Osteoblast (primary cell): Measurements from ENCODE around the gene PNLIPRP2. TPM values are rescaled to one million over a fixed set of nuclear protein-coding genes. Genes with fewer than 3 reads are reported as not detected.

Source experiments
- DNase-seq: peaks from one replicate; pipeline ENCODE4 v3.0.0; 2011; ENCODE audit warnings: low spot score, mixed read lengths; ENCODE audit not compliant: insufficient read length; ENCODE audit errors: missing footprints
- H2AFZ ChIP-seq: 2 replicates; pipeline ENCODE4 v1.6.0; 2011; ENCODE audit warnings: mild to moderate bottlenecking, low read length
- H3K27ac ChIP-seq: 2 replicates; pipeline ENCODE4 v1.5.1; 2011; ENCODE audit warnings: mild to moderate bottlenecking, low read depth, low read length, moderate library complexity
- H3K27me3 ChIP-seq: 2 replicates; pipeline ENCODE4 v1.6.0; 2012; ENCODE audit warnings: mild to moderate bottlenecking, control low read depth, inconsistent platforms, low read length, moderate library complexity; ENCODE audit not compliant: insufficient read depth
- H3K36me3 ChIP-seq: 2 replicates; pipeline ENCODE4 v1.5.1; 2011; ENCODE audit warnings: mild to moderate bottlenecking, low read length, control low read depth, moderate library complexity; ENCODE audit not compliant: insufficient read depth
- H3K4me1 ChIP-seq: 2 replicates; pipeline ENCODE4 v1.5.1; 2011; ENCODE audit warnings: mild to moderate bottlenecking, low read length, control low read depth, moderate library complexity; ENCODE audit not compliant: insufficient read depth
- H3K4me2 ChIP-seq: 2 replicates; pipeline ENCODE4 v1.6.0; 2011; ENCODE audit warnings: mild to moderate bottlenecking, low read length; ENCODE audit not compliant: insufficient read depth
- H3K4me3 ChIP-seq: fragments of 200-600 bp; sonication (generic); 3 replicates; pipeline ENCODE4 v1.5.1; 2012; ENCODE audit warnings: mild to moderate bottlenecking, low read length, inconsistent platforms; ENCODE audit not compliant: insufficient read depth
- H3K79me2 ChIP-seq: 2 replicates; pipeline ENCODE4 v1.6.0; 2012; ENCODE audit warnings: mild to moderate bottlenecking, low read length, control low read depth, inconsistent platforms; ENCODE audit not compliant: insufficient read depth
- H3K9me3 ChIP-seq: 2 replicates; pipeline ENCODE4 v1.5.1; 2011; ENCODE audit warnings: low read depth, low read length, control low read depth
- H4K20me1 ChIP-seq: 2 replicates; pipeline ENCODE4 v1.6.0; 2012; ENCODE audit warnings: mild to moderate bottlenecking, low read length, control low read depth; ENCODE audit not compliant: insufficient read depth
- total RNA-seq: library from RNA; depleted of rRNA; stranded (reverse); fragments of >200 nt; gene quantifications from 2 replicates; pipeline ENCODE4 v1.2.3, GENCODE V29; 2012
- TF ChIP-seq, protein P1 (sequence below): IDR thresholded peaks from 2 replicates; pipeline ENCODE4 v1.5.1; 2011; ENCODE audit warnings: mild to moderate bottlenecking, low read depth, low read length, moderate library complexity; ENCODE audit errors: extremely low read depth

The PNLIPRP2 gene
- total RNA-seq, 1 donor: not detected

DNA sequence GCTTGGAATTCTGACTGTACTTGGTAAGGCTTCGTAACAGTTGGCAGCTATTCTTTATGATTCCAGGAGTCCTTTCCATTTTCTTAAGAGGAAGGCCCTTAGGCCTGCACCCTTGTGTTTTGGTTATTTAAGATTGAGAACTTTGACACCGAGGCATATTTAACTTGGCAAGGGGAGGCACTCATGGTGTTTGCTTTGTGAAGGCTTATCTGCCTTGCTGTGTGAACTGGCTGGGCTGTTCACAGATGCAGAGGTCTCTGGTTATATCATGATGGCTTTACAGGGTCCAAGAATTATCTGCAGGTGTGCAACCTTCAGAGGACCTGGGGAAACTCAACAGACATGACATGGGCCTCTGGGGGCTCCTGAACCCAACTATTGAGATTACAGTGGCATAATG, 30.8 kb upstream of the PNLIPRP2 start:
- Histone ChIP-seq H3K9me3 (no peaks in the 10 kb centered on the region), H3K79me2 (no peaks in the 10 kb centered on the region), H3K4me3 (no peak overlapping the region), H3K4me2 (no peak overlapping the region), H3K4me1 (no peaks in the 10 kb centered on the region), H4K20me1 (no peaks in the 10 kb centered on the region), H3K36me3 (no peaks in the 10 kb centered on the region), H3K27ac (no peak overlapping the region), H2AFZ (no peak overlapping the region), H3K27me3 (no peaks in the 10 kb centered on the region)
- no peak for DNase-seq
- TF ChIP-seq, protein P1, sequence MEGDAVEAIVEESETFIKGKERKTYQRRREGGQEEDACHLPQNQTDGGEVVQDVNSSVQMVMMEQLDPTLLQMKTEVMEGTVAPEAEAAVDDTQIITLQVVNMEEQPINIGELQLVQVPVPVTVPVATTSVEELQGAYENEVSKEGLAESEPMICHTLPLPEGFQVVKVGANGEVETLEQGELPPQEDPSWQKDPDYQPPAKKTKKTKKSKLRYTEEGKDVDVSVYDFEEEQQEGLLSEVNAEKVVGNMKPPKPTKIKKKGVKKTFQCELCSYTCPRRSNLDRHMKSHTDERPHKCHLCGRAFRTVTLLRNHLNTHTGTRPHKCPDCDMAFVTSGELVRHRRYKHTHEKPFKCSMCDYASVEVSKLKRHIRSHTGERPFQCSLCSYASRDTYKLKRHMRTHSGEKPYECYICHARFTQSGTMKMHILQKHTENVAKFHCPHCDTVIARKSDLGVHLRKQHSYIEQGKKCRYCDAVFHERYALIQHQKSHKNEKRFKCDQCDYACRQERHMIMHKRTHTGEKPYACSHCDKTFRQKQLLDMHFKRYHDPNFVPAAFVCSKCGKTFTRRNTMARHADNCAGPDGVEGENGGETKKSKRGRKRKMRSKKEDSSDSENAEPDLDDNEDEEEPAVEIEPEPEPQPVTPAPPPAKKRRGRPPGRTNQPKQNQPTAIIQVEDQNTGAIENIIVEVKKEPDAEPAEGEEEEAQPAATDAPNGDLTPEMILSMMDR: no peak

DNA sequence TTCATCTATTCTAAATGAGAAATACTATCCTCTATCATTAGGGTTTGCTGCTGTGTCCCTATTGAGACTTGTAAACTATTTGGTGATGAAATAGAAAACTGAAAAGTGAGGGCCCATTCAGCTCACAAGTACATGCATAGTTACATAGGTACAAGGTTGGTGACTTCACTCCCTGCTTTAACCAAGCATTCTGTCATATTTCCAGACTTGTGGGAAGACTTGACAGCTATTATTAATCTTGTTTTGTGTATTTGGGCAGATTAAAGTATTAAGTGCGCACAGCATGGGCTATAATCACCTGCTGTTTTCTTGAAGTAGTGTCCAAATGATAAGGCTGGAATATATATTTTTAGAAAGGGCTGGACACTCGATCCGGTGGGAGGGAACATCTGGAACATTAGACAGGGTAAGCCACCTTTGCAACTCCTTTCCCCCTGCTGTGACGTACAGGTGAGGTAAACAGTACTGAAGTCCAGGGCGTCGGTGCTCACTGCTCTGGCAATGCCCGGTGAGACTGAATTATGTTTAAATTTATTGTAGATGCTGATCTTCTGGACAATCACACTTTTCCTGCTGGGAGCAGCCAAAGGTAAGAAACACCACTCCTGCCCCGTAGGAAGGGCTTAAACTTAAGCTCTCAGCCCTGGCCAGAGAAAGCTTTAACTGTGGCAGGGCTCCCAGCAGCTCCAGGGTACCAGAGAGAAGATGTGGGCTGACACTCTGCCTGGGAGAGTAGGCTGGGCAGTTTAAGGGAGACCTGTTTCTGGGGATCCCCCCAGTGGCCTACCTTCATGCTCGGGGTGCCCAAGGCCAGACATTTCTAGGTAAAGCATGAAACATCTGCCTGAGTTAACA, 29.9 kb upstream of the PNLIPRP2 start, which contains the start of gene PNLIPRP1:
TSS of gene PNLIPRP1 (plus strand) at position 370 of the 855 bp plus-strand sequence. CDS start at position 541, 171 bp downstream.
- no peak within 1 kb of the TSS for H2AFZ ChIP-seq
- no peaks in the 10 kb centered on the region for H3K36me3 ChIP-seq
- no peak within 1 kb of the TSS for H3K4me3 ChIP-seq
- no peaks in the 10 kb centered on the region for H3K27me3 ChIP-seq
- TF ChIP-seq, protein P1: no peak
- H4K20me1 ChIP-seq: no peaks in the 10 kb centered on the region
- H3K27ac ChIP-seq: no peak within 1 kb of the TSS
- DNase-seq: no peak
- H3K4me2 ChIP-seq: no peak within 1 kb of the TSS
- H3K79me2 ChIP-seq: no peaks in the 10 kb centered on the region
- H3K4me1 ChIP-seq: no peaks in the 10 kb centered on the region
- H3K9me3 ChIP-seq: no peaks in the 10 kb centered on the region

DNA sequence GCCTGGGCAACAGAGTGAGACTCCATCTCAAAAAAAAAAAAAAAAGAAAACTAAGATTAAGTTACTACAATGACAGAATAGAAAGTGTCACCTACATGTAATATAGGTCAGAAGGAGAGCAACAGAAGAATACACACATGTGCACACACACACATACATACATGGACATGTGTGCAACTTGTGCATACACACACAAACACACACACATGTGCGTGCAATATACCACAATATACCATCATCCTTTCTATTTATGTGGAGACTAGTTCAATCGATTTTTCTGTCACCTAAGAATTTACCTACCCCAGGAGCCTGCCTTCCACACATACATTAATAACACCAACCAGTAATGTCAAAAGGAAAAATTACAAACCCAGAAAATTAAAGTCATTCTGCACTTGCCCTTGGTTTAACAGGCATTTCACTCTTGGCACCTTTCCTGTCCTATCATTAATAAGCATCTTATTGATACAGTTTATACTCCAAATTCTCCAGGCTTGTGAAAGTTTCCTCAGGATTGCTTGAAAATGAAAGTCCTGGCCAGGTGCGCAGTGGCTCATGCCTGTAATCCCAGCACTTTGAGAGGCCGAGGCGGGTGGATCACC, 27.5 kb upstream of the PNLIPRP2 start:
- Histone ChIP-seq H3K4me1 (no peaks in the 10 kb centered on the region), H3K4me2 (no peak overlapping the region), H2AFZ (no peak overlapping the region), H3K36me3 (no peaks in the 10 kb centered on the region), H3K27ac (no peak overlapping the region), H4K20me1 (no peaks in the 10 kb centered on the region), H3K9me3 (no peaks in the 10 kb centered on the region), H3K4me3 (no peak overlapping the region), H3K79me2 (no peaks in the 10 kb centered on the region), H3K27me3 (no peaks in the 10 kb centered on the region)
- TF ChIP-seq, protein P1: no peak
- DNase-seq: no peak

DNA sequence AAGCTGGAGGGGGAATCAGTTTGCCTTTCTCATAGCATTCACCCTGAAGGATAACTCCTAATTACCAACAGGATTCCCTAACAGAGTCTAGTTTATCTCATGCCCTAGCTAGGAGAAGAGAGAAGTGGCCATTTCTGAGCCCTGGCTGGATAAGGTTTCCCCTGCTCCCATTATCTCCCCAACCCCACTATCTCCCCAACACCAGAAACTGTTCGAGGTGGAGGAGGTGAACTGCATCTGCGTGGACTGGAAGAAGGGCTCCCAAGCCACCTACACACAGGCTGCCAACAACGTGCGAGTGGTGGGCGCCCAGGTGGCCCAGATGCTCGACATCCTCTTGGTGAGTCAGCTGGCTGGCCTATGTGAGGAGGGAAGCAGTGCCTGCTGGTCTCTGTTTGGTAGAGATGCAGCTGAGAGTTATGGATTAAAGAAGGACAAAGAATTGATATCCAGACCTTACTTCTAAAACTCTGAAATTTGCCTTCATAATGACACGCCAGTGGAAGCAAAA, 26.2 kb upstream of the PNLIPRP2 start:
- no peaks in the 10 kb centered on the region for H3K9me3 ChIP-seq
- H3K36me3 ChIP-seq: no peaks in the 10 kb centered on the region
- no peak for DNase-seq
- no peaks in the 10 kb centered on the region for H3K79me2 ChIP-seq
- no peaks in the 10 kb centered on the region for H3K4me1 ChIP-seq
- H3K4me3 ChIP-seq: no peak overlapping the region
- H4K20me1 ChIP-seq: no peaks in the 10 kb centered on the region
- TF ChIP-seq, protein P1: no peak
- no peak overlapping the region for H3K27ac ChIP-seq
- no peaks in the 10 kb centered on the region for H3K27me3 ChIP-seq
- H2AFZ ChIP-seq: no peak overlapping the region
- no peak overlapping the region for H3K4me2 ChIP-seq
